GM12878 (cell line): Measurements from ENCODE around the gene TFF1. TPM values are rescaled to one million over a fixed set of nuclear protein-coding genes. Genes with fewer than 3 reads are reported as not detected.
A peak's percentile ranks its signal among the peaks of the same experiment; 100 is the strongest.

Experiments used
- ATAC-seq: fragments of 200-7000 bp; cut with Tn5 transposase; 3 replicates; pipeline ENCODE4 v1.9.1; 2020; ENCODE audit warnings: mild to moderate bottlenecking, moderate library complexity
- BruUV-seq: library from RNA; stranded (reverse); fragments of 400-500 nt; replicated peaks from 2 replicates; lab custom pipeline; 2021; lab: Mats Ljungman, UMichigan
- CTCF ChIA-PET: fragments of 300-600 bp; sonication (Branson Sonifier 250); formaldehyde crosslinking; extraction: SDS; loops from one replicate; lab custom pipeline; 2021; ENCODE audit warnings: inconsistent platforms; lab: Yijun Ruan, JAX
- POLR2A ChIA-PET: fragments of 350-600 bp; formaldehyde crosslinking; extraction: SDS; loops from one replicate; lab custom pipeline; 2021; ENCODE audit warnings: inconsistent platforms; lab: Charles Lee
- RAD21 ChIA-PET: fragments of 300-600 bp; sonication (Branson Sonifier 250); formaldehyde crosslinking; loops from one replicate; lab custom pipeline; 2023; ENCODE audit warnings: antibody characterized with exemption; ENCODE audit not compliant: unreplicated experiment; lab: Charles Lee
- SMC1A ChIA-PET: fragments of 300-600 bp; sonication (Branson Sonifier 250); formaldehyde crosslinking; loops from one replicate; lab custom pipeline; 2023; ENCODE audit not compliant: unreplicated experiment, uncharacterized antibody; lab: Charles Lee
- DNase-seq: peaks from one replicate; pipeline ENCODE4 v3.0.0-alpha.2; 2011; ENCODE audit warnings: low read depth, low spot score
- FAIRE-seq: peaks from 3 replicates; lab custom pipeline; 2011; peaks lifted over from hg19 to GRCh38; lab: Jason Lieb, UNC
- H2AFZ ChIP-seq: 2 replicates; pipeline ENCODE4 v1.6.0; 2011; ENCODE audit warnings: low read depth, low read length, control low read depth; ENCODE audit not compliant: control insufficient read depth
- H3K27ac ChIP-seq: 2 replicates; pipeline ENCODE4 v1.5.1; 2011; ENCODE audit warnings: control low read depth; ENCODE audit not compliant: control insufficient read depth, insufficient read depth
- H3K27me3 ChIP-seq, 2 experiments: replicated peaks in 1 of 2; 2 replicates each; pipeline versions ENCODE4 v1.6.0 to v1.6.1; 2011; ENCODE audit warnings: low read length in 1 of 2; ENCODE audit not compliant: control insufficient read depth in 2 of 2, insufficient read depth in 2 of 2
- H3K36me3 ChIP-seq, 2 experiments: 2 replicates each; pipeline ENCODE4 v1.5.1; 2011; ENCODE audit warnings: low read length in 1 of 2; ENCODE audit not compliant: control insufficient read depth in 2 of 2, insufficient read depth in 2 of 2
- H3K4me1 ChIP-seq: 2 replicates; pipeline ENCODE4 v1.6.1; 2011; ENCODE audit warnings: mild to moderate bottlenecking, low read length, moderate library complexity, mixed read lengths; ENCODE audit not compliant: control insufficient read depth, insufficient read depth
- H3K4me2 ChIP-seq: 2 replicates; pipeline ENCODE4 v1.6.0; 2011; ENCODE audit warnings: control low read depth; ENCODE audit not compliant: control insufficient read depth, insufficient read depth
- H3K4me3 ChIP-seq: fragments of 200-600 bp; sonication (generic); 2 replicates; pipeline ENCODE4 v1.5.1; 2016
- H3K79me2 ChIP-seq: 2 replicates; pipeline ENCODE4 v1.6.0; 2011; ENCODE audit warnings: low read length; ENCODE audit not compliant: control insufficient read depth, insufficient read depth
- H3K9ac ChIP-seq: 2 replicates; pipeline ENCODE4 v1.8.0; 2011; ENCODE audit warnings: low read length, control low read depth, mixed read lengths; ENCODE audit not compliant: control insufficient read depth, insufficient read depth
- H3K9me3 ChIP-seq: replicated peaks from 3 replicates; pipeline ENCODE4 v1.5.1; 2011; ENCODE audit warnings: mild to moderate bottlenecking, low read length; ENCODE audit not compliant: control insufficient read depth, insufficient read depth
- H4K20me1 ChIP-seq: 2 replicates; pipeline ENCODE4 v1.6.0; 2011; ENCODE audit not compliant: control insufficient read depth, insufficient read depth
- ASH2L ChIP-seq: fragments of 300-600, 200-600 bp; sonication (generic); IDR thresholded peaks from 2 replicates; pipeline ENCODE4 v1.6.1; 2017; ENCODE audit warnings: low read depth, mild to moderate bottlenecking, borderline replicate concordance
- ATF7 ChIP-seq: fragments of 450-650 bp; IDR thresholded peaks from 2 replicates; pipeline ENCODE4 v1.6.1; 2016; ENCODE audit warnings: low read depth, mild to moderate bottlenecking
- CEBPB ChIP-seq, 2 experiments: fragments of 150-350 bp in 1 of 2; IDR thresholded peaks; 2 replicates each; pipeline ENCODE4 v1.6.1; 2012 to 2014; ENCODE audit warnings: low read depth in 2 of 2, low read length in 2 of 2, borderline replicate concordance in 1 of 2, inconsistent platforms in 1 of 2
- CHD1 ChIP-seq: IDR thresholded peaks from 2 replicates; pipeline ENCODE4 v1.6.1; 2012; ENCODE audit warnings: low read depth, low read length, improper control_type of control experiment
- DPF2 ChIP-seq: fragments of 450-650 bp; IDR thresholded peaks from 2 replicates; pipeline ENCODE4 v1.6.1; 2017; ENCODE audit warnings: mild to moderate bottlenecking
- EED ChIP-seq: sonication (generic); IDR thresholded peaks from 2 replicates; pipeline ENCODE4 v1.6.1; 2016; ENCODE audit warnings: antibody characterized with exemption, low read depth
- IKZF1 ChIP-seq: fragments of 450-650 bp; conservative IDR thresholded peaks from 2 replicates; pipeline ENCODE4 v1.6.1; 2017; ENCODE audit warnings: antibody characterized with exemption, mild to moderate bottlenecking
- JUNB ChIP-seq: IDR thresholded peaks from 2 replicates; pipeline ENCODE4 v1.6.1; 2016; ENCODE audit warnings: antibody characterized with exemption, mild to moderate bottlenecking
- MEF2A ChIP-seq: IDR thresholded peaks from 2 replicates; pipeline ENCODE4 v1.6.1; 2011; ENCODE audit warnings: low read depth, mild to moderate bottlenecking, low read length, moderate library complexity; ENCODE audit not compliant: insufficient read depth
- NFXL1 ChIP-seq: fragments of 450-650 bp; IDR thresholded peaks from 2 replicates; pipeline ENCODE4 v1.6.1; 2017; ENCODE audit warnings: antibody characterized with exemption, mild to moderate bottlenecking, borderline replicate concordance
- NFYA ChIP-seq: IDR thresholded peaks from 2 replicates; pipeline ENCODE4 v1.6.1; 2011; ENCODE audit warnings: low read depth, mild to moderate bottlenecking, low read length, improper control_type of control experiment, borderline replicate concordance
- RAD21 ChIP-seq: IDR thresholded peaks from 2 replicates; pipeline ENCODE4 v1.6.1; 2011; ENCODE audit warnings: mild to moderate bottlenecking, low read depth, low read length, moderate library complexity; ENCODE audit not compliant: insufficient read depth
- RAD51 ChIP-seq: fragments of 450-650 bp; IDR thresholded peaks from 2 replicates; pipeline ENCODE4 v1.6.1; 2016; ENCODE audit warnings: moderate library complexity, mild to moderate bottlenecking, inconsistent platforms
- RUNX3 ChIP-seq: IDR thresholded peaks from 2 replicates; pipeline ENCODE4 v1.6.1; 2012; ENCODE audit warnings: low read length, inconsistent platforms
- STAT1 ChIP-seq: fragments of 450-650 bp; conservative IDR thresholded peaks from 2 replicates; pipeline ENCODE4 v1.6.1; 2014; ENCODE audit warnings: antibody characterized with exemption, mild to moderate bottlenecking
- WGBS: methylation state at CpG from one replicate; pipeline ENCODE4 v1.1.6; 2016; ENCODE audit warnings: low lambda C conversion rate; ENCODE audit not compliant: insufficient replicate concordance, insufficient coverage; ENCODE audit errors: missing lambda C conversion rate; 5-methylcytosine and 5-hydroxymethylcytosine counted together
- in situ Hi-C: fragments of 300-500 bp; cut with MboI; formaldehyde crosslinking; loops from 9 replicates; pipeline ENCODE4 v1.14.3; 2018; ENCODE audit warnings: mixed read lengths
- intact Hi-C: fragments of 100-400 bp; cut with micrococcal nuclease; formaldehyde crosslinking; loops from one replicate; pipeline ENCODE4 v1.14.2; 2022; ENCODE audit not compliant: unreplicated experiment
- polyA plus RNA-seq, 11 experiments: library from polyadenylated mRNA; depleted of rRNA in 4 of 11; unstranded in 6 of 11; stranded (reverse) in 5 of 11; fragments of >200 nt; fragmentation: Nextera tagmentation in 4 of 11; fragmentation: Illumina TruSeq in 1 of 11; extraction: Ambion mirVana in 4 of 11; extraction: Trizol in 1 of 11; gene quantifications; 1 replicate in 1 of 11; 2 replicates in 10 of 11; pipeline versions ENCODE4 v1.2.1 to v1.2.3, GENCODE V29; 2011 to 2016; ENCODE audit warnings: inconsistent platforms in 2 of 11, missing spikeins in 2 of 11, low read depth in 1 of 11
- total RNA-seq, 4 experiments: library from RNA; depleted of rRNA in 3 of 4; stranded (reverse); fragments of >200 nt in 3 of 4; fragmentation: Illumina TruSeq in 1 of 4; extraction: Trizol in 1 of 4; gene quantifications; 2 replicates each; pipeline versions ENCODE4 v1.2.1 to v1.2.3, GENCODE V29; 2013 to 2021
- TF ChIP-seq, protein P1 (sequence below): fragments of 450-650 bp; IDR thresholded peaks from 2 replicates; pipeline ENCODE4 v1.6.1; 2017; ENCODE audit warnings: mild to moderate bottlenecking
- TF ChIP-seq, protein P2 (sequence below): fragments of 450-650 bp; IDR thresholded peaks from 2 replicates; pipeline ENCODE4 v1.6.1; 2017; ENCODE audit warnings: mild to moderate bottlenecking, low read depth, inconsistent platforms; ENCODE audit not compliant: poor library complexity, severe bottlenecking

The TFF1 gene
- total and polyA plus RNA-seq, 10 of the 15 experiments (the other 5 are each of a cell fraction or from before 2014, with no cell fraction given), result 0.13 TPM; not detected in 9

DNA sequence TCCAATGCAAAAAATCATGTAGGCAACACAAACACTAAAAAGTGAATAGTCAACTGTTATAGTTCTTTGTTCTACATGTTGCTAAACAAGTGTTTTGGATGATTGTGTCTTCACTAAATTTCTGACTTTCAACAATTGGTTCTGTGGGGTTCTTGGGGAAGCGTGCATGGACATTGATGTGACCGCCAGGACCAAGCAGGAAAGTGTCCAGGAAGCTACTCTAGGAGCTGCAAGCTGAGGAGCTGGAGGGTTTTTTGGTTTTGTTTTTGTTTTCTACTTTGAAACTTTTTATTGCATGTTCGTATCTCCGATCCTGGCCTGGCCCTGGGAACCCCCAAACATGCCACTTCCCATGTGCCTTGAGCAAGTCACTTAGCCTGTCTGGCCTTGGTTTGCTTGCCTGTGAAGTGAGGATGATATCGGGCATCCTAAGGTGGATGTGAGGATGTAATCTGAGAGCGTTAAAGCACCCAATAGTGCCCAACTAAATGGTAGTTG lies 21.6 kb upstream of the TFF1 start:
- ChIA-PET SMC1A (interaction anchor here (0.6 to 1.3 kb wide), 6 partner anchors 10 to 139 kb away, joined by 3 to 9 read pairs (median 3); no protein-coding TSS in a partner anchor), RAD21 (interaction anchor here (1.5 to 1.6 kb wide), 2 partner anchors 33 to 35 kb away, joined by 3 to 5 read pairs; no protein-coding TSS in a partner anchor)
- no peak for ATAC-seq
- H4K20me1 ChIP-seq, result no peaks in the 10 kb centered on the region
- H3K9ac ChIP-seq, result no peak overlapping the region
- H3K9me3 ChIP-seq, result peaks cover under 1% of the 10 kb centered on the region; the same call in 1 of the 3 replicates
- BruUV-seq, result no TSS peak
- intact Hi-C loops, result no loop called here
- FAIRE-seq, result no peak
- DNase-seq, result no peak
- TF ChIP-seq NFXL1 (no peak), JUNB (no peak), RUNX3 (no peak), RAD21 (no peak), NFYA (no peak), STAT1 (no peak), CHD1 (no peak), ASH2L (no peak), EED (no peak), ATF7 (no peak), DPF2 (no peak), CEBPB (IDR thresholded peaks at IDR 0.05; ENCODE audit: borderline replicate concordance in 1 of 2, low read depth in 2 of 2, low read length in 2 of 2) (no peak), MEF2A (no peak), IKZF1 (no peak), RAD51 (no peak)
- TF ChIP-seq, protein P1, sequence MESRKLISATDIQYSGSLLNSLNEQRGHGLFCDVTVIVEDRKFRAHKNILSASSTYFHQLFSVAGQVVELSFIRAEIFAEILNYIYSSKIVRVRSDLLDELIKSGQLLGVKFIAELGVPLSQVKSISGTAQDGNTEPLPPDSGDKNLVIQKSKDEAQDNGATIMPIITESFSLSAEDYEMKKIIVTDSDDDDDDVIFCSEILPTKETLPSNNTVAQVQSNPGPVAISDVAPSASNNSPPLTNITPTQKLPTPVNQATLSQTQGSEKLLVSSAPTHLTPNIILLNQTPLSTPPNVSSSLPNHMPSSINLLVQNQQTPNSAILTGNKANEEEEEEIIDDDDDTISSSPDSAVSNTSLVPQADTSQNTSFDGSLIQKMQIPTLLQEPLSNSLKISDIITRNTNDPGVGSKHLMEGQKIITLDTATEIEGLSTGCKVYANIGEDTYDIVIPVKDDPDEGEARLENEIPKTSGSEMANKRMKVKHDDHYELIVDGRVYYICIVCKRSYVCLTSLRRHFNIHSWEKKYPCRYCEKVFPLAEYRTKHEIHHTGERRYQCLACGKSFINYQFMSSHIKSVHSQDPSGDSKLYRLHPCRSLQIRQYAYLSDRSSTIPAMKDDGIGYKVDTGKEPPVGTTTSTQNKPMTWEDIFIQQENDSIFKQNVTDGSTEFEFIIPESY, result no peak
- TF ChIP-seq, protein P2, sequence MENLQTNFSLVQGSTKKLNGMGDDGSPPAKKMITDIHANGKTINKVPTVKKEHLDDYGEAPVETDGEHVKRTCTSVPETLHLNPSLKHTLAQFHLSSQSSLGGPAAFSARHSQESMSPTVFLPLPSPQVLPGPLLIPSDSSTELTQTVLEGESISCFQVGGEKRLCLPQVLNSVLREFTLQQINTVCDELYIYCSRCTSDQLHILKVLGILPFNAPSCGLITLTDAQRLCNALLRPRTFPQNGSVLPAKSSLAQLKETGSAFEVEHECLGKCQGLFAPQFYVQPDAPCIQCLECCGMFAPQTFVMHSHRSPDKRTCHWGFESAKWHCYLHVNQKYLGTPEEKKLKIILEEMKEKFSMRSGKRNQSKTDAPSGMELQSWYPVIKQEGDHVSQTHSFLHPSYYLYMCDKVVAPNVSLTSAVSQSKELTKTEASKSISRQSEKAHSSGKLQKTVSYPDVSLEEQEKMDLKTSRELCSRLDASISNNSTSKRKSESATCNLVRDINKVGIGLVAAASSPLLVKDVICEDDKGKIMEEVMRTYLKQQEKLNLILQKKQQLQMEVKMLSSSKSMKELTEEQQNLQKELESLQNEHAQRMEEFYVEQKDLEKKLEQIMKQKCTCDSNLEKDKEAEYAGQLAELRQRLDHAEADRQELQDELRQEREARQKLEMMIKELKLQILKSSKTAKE, result no peak
- TF ChIP-seq, all 136 proteins: peak for 0
- 51% methylated on average over 6 of the region's 6 CpGs for WGBS
- Histone ChIP-seq H3K4me2 (no peak overlapping the region), H3K4me1 (peaks cover 57% of the 10 kb centered on the region), H3K79me2 (peaks cover 8% of the 10 kb centered on the region), H2AFZ (no peak overlapping the region), H3K27me3 (no peaks in the 10 kb centered on the region), H3K27ac (peak overlapping the region; percentile 38; the same call in 1 of the 2 replicates), H3K4me3 (no peak overlapping the region), H3K36me3 (no peaks in the 10 kb centered on the region)
- ChIA-PET CTCF (interaction anchor here (1.0 to 1.3 kb wide), 3 partner anchors 10 to 35 kb away, joined by 4 to 8 read pairs (median 4); no protein-coding TSS in a partner anchor), POLR2A (interaction anchor here (0.6 to 1.4 kb wide), 4 partner anchors 15 to 34 kb away, joined by 3 to 4 read pairs (median 4); no protein-coding TSS in a partner anchor)
- in situ Hi-C loops, result no loop called here
